ENCODE measurements around the gene DNASE1L1.
"Not testable (repeated sequence)": the region's sequence is repeated elsewhere in the genome, so short reads cannot be mapped to it uniquely, and the experiment has no call there.

Gene DNASE1L1

DNA sequence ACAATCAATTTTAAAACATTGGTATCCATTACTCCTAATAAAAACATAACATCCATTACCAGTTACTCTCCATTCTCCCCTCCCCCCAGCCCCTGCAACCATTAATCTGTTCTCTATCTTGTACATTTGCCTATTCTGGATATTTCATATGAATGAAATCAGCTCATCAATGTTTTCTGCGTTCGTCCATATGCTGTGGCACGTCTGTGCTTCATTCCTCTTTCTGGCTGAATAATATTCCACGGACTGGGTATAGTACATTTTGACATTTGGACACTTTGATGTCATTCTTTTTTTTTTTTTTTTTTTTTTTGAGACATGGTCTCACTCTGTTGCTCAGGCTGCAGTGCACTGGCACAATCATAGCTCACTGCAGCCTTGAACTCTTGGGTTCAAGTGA lies 5.2 kb downstream of the DNASE1L1 start:
- DNase-seq (ENCODE audit: low read depth): no peak

DNA sequence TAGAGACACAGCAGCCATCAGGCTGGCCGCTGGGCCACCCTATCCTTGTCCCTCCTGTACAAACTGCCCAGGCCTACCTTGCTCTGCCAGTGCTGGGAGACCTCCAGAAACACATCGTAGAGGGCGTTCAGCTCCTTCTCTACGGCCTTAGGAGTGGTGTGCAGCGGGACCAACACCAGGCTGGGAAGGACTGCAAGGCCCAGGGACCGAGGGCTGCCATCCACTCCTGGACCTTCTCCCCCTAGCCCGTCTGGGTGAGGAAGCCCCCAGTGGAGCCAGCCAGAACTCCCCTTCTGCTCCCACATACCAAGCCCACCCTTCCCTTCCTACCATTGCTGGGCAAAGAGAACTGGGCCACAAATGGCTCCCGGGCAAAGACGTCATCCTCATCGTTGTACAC lies 5.9 kb downstream of the DNASE1L1 start:
- no peak for DNase-seq (ENCODE audit: low read depth)

DNA sequence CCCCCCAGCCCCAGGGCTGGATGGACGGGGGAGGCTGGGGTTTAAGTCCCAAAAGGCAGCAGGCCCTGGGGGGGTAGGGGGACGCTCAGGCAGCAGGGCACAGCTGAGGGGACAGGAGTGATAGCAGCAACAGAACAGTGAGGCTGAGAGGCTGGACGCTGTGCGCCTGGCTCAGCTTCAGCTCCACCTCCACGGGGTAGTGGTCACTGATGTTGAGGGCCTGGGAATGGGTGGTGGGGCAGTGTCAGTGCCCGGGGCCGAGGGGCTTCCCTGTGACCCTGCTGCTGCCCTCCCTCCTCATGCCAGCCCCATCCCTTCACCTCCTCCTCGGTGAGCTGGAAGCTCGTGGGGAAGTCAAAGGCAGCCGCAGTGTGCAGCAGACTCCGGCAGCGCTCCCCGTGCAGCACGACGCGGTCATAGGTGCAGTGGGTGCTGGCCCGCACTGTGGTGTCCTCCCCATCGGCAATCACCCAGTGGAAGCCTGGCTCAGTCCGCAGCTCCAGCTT lies 6.4 kb downstream of the DNASE1L1 start:
- DNase-seq (ENCODE audit: low read depth): no peak

DNA sequence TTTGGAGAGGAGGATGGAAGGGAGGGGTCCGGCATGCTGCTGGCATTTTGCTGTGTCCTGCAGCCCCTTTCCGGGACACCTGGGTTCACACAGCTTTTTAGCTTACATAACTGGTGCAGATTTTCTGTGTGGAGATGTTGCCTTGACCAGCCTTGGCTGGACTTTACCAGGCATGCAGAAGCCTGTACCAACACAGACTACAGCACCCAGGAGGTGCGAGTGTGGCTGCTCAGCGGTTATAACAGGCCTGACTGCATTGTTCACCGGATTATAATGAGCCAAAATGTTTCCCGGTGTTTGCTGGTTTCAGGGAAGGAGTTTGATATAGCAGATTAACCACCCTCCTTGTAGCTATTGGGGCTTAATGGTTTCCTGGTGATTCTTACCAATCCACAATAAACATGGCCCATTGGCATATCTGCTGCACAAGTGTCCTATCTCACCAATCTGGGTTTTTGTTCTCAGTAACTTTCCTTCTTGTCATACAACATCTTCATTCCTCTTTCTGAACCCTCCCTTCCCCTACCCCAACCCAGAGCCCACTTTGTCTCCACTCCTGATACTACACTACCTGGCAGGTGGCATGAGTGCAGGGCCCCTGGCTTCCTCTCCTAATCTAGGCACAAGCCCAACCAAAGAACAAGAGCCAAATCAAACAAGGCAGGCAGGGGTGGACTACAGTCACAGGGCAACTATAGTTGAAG lies 7.0 kb downstream of the DNASE1L1 start:
- no peak for DNase-seq (ENCODE audit: low read depth)

DNA sequence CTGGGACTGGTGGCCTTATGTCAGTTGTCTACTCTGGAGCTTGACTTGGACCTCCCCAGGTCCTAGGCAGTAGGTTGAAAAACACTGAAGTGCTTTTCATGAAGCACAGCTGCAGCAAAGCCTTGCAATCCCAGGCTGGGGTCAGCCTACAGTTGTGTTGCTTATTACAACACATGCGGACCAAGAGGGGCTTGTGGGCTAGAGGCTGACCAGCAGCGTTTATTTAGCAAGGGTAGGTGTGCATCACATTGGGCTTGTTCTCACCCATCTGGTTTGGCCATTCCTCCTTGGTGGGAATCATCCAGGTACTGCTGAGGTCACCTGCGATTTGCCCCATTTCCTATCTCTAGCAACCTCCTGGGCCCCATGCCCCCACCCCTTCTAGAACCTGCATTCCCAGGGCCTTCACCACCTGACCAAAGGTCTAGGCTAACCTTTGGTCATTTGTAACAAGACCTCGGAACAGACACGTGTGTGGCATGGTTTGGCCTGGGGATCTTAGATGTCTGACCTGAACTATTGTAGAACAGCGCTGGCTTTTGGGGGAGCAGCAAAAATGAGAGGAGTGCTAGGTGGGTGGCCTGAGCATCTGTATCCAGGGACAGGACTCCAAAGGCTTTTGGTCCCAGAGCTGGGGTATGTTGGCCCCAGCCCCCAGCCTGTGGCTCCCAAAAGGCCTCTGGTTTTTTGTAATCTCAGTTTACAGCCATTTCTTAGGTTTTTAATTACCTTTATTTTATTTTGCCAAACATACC lies 7.8 kb downstream of the DNASE1L1 start:
- DNase-seq (ENCODE audit: low read depth): no peak

DNA sequence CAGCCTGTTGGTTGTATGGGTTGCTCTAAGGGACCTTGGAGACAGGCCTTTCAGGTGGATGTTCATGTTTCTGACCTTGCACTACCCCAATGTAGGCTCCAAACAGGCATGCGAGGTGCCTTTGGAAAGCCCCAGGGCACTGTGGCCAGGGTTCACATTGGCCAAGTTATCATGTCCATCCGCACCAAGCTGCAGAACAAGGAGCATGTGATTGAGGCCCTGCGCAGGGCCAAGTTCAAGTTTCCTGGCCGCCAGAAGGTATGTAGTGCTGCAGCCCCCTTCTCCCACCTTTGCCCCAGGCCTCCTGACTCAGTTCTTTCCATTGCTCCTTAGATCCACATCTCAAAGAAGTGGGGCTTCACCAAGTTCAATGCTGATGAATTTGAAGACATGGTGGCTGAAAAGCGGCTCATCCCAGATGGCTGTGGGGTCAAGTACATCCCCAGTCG lies 8.7 kb downstream of the DNASE1L1 start:
- not testable (repeated sequence) for DNase-seq (ENCODE audit: low read depth)

DNA sequence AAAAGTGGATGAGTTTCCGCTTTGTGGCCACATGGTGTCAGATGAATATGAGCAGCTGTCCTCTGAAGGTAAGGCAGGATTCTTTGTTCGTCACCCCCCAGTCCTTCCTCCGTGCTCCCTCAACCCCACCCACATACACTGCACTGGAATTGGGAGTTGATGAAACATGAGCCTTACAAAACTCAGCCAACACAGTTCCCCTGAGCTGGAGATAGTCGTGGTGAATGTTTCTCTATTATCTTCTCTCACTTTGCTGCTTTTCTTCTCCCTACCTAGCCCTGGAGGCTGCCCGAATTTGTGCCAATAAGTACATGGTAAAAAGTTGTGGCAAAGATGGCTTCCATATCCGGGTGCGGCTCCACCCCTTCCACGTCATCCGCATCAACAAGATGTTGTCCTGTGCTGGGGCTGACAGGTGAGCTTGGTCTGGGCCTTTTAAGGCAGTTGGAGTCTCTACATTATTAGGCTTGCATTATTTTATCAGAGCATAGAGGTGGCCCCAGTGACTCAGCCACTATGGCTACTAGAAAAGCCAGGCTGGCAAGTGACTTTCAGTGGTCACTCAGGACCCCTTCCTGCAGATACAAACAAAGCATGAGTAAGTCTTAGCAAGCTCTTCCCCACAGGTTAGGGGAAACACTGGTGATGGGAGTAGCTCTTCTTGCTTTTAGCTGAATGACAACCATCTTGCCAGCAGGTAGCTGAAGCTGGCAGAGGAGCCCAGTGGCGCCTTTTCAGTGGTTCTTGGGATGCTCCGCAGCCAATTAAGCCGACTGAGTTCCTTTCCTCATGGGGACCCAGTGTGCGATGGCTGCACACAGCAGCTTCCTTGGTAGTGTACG lies 9.3 kb downstream of the DNASE1L1 start:
- no peak for DNase-seq (ENCODE audit: low read depth)

DNA sequence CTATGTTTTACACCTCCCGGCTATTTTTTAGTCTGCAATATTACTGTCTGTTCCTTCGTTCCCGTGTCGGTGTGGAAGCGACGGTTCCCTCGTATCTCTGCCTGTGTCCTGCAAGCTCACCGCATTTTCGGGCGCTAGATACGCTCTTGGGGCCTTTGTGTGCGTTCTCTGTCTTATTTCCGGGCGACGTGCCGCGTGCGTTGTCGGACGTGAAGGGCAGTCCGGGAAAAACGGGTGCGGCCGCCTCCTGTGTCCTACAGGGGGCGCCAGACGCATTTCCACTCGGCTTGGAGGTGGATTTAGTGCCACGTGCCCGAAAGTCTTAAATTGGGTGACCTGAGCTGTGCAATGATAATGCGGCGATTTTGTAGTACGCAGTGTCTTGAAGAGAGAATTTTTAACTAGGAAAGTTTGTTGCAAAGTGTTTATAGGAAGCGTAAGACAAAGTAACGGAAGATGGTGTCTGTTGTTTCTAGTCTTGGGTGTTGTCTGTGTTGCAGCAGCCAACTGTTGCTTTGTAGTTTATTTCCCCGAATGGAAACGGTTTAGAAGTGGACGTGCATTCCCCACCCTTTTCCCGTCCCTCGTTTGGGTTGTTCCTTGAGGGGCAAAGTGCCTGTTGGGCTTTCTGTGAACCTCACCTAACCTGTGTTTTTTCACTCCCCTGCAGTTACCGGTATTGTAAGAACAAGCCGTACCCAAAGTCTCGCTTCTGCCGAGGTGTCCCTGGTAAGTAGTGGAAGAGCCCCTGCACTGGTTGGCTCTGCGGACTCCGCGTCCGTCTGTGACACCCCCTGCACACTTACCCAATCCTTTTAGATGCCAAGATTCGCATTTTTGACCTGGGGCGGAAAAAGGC lies 10.2 kb downstream of the DNASE1L1 start:
- no peak for DNase-seq (ENCODE audit: low read depth)

DNA sequence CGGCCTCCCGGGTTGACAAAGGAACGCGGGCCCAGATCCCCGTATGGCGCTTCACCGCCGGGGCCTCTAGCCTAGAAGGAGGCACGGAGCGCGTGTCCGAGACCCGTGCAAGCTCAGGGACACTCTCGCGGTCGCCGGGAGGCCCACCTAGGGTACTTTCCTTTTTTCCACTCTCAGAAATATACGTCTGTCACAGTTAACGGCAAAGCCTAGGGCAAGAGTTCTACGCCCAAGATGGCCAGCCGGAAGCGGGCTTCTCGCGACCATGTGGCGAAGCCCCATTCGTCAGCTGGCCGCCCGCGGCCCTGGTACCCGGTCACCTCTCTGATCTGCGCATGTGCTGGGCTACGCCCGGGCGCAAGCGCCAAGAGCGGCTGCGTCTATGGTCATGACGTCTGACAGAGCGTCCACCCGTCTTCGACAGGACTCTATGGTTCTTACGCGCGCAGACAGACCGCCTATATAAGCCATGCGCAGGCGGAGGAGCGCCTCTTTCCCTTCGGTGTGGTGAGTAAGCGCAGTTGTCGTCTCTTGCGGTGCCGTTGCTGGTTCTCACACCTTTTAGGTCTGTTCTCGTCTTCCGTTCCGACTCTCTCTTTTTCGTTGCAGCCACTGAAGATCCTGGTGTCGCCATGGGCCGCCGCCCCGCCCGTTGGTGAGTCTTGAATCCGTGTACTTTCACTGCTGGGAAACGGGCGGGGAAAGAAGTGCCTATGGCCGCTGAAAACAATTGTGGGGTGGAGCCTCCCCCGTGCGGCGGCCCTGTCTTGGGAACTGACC lies 11.0 kb downstream of the DNASE1L1 start, which contains the start of gene RPL10:
RPL10 (plus strand) TSS at position 490 of the 780 bp plus-strand sequence; CDS start at position 633, 143 bp downstream.
- DNase-seq (ENCODE audit: low read depth): peak; percentile 75

DNA sequence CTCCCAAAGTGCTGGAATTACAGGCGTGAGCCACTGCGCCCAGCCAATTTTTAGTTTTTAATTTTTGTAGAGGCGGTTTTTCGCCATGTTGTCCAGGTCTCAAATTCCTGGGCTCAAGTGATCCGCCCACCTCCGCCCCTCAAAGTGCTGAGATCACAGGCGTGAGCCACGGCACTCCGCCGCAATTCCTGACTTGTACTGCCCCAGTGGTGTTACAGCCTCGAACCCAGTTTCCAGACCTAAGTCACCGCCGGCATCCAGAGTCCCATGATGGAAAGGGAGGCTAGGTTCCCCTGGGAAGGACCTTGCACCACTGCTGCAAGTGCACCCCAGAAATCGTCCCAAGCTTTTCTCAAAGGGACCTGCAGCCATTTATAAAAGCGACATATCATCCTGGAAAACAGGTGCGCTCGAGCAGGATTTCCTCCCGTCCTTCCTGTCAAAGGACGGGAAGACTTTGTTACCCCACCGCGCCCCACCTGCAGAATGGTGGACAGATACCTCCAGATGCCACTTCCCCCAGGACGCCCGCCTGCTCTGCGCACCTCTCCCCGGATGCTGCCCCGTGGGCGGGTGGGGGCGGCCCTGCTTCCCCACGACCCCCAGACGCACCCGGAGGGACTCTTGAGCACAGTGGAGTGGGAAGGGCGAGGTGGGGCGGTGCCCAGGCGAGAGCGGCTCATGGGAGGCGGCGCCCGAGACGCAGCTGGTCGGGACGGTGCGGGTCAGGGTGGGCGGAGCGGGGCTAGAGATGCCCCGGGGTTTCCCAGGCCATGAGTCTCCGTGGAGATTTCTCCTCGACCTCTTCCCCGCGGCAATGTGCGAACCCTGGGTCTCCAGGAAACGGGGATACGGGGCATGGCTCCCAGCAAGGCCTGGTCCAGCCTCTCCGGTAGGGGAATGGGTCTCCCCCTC lies 11.8 kb downstream of the DNASE1L1 start:
- DNase-seq (ENCODE audit: low read depth): no peak

DNA sequence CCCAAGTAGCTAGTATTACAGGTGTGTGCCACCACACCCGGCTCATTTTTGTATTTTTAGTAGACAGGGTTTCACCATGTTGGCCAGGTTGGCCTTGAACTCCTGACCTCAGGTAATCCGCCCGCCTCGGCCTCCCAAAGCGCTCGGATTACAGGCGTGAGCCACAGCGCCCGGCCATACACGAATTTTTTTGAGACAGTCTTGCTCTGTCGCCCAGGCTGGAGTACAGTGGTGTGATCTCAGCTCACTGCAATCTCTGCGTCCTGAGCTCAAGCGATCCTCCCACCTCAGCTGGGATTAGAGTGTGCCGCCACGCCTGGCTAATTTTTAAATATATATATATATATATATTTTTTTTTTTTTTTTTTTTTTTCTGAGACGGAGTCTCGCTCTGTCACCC lies 12.7 kb downstream of the DNASE1L1 start:
- not testable (repeated sequence) for DNase-seq (ENCODE audit: low read depth)

DNA sequence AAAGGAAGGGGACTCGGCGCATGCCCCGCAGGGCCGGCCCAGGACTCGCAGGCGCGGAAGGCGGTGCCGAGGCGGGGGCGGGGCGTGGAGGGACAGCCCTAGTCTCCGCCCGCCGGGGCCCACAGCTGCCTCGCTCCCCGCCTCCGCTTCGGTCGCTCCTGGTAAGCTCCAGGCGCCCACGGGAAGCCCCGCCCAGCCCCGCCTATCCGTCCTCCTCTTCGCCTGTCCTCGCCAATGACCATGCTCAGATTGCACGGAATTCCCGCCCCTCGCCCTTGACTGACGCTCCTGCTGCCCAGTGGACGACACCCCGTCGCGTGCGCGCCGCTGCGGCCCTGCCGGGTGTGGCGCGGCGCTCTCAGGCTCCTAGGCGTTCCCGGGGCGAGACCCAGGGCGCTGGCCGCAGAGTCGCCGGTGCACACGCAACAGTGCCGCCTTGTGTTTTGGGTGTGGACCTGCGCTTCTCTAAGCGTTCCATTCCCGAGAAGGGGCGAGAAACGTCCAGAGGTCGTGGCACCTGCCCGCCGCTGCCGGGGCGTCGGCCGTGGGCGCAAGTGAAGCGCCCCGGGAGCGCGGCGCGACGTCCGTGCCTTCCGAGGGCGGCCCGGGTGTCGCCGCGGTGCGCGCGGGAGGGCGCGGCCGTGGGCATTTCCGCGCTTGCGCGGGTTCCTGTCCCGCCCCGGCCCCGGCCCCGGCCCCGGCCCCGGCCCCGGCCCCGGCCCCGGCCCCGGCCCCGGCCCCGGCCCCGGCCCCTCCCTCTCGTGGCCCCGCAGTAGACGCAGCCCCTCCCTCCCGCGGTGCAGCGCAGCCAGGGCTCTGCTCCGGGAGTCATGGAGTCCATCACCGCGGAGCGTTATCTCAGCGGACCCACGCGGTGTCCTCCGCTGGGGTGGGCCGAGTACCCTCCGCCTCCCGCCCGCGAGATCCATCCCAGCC lies 19.0 kb downstream of the DNASE1L1 start:
- not testable (repeated sequence) for DNase-seq (ENCODE audit: low read depth)

DNA sequence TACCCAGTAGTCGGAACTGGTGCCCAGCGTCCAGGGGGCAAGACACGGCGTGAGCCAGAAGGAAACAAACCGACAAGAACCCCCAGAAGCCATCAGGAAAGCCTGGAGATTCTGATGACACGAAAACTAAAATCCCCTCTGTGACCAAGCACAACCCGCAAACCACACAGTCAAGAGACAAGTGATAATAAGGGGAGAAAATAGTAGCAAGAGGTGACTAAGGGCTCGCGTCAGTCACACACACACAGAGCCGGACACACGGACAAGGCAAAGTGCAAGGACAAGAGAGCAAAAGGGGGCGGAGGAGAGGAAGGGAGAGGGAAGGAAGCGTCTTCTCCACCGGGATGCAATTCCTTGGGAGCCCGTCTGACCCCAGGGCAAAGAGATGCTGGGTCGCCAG lies 20.4 kb downstream of the DNASE1L1 start:
- DNase-seq (ENCODE audit: low read depth): not testable (repeated sequence)

DNA sequence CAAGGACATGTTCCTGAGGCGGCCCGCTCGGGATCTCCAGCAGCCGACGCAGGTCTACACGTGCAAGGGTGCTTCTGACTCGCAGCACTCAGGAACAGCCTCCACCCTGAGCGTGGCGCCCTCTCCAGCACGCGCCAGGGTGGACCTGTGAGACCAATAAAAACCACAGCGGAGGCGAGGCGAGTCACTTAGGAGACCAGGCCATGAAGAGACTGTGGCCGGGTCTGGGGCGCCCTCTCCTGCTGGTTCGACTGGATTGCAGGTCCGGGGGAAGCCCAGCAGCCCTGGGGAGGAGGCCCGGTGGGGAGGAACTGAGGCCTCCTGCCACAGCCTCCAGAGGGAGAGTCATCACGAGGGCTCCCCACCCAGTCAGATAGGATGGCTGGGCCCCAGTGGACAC lies 21.0 kb downstream of the DNASE1L1 start:
- DNase-seq (ENCODE audit: low read depth): not testable (repeated sequence)

DNA sequence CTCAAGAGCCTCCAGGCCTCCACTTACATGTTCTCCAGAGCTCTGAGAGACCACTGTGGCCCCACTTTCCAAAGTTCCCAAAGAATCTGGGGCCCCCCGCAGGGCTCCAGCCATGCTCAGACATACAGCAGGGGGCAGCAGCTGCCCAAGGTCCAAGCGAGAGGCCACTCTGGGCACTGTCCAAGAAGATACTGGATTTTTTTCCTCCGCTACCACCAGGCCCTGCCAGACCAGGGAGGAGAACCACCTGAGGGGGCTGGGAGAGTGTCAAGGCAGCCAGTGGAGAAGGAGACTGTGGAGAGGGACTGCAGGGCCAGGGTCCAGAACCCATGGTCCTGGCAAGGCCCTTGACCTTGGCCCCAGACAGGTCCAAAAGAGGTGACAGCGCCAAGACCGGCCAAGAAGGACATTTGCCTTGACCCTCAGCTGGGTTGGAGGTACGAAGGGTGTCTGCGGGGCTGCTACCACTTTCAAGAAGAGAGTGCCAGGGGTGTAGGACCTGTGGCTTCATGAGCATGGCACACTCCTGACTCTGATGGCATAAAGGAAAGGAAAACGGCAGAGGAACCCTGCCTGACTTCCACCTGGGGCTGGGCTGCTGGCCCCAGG lies 24.7 kb downstream of the DNASE1L1 start:
- DNase-seq (ENCODE audit: low read depth): no peak

DNA sequence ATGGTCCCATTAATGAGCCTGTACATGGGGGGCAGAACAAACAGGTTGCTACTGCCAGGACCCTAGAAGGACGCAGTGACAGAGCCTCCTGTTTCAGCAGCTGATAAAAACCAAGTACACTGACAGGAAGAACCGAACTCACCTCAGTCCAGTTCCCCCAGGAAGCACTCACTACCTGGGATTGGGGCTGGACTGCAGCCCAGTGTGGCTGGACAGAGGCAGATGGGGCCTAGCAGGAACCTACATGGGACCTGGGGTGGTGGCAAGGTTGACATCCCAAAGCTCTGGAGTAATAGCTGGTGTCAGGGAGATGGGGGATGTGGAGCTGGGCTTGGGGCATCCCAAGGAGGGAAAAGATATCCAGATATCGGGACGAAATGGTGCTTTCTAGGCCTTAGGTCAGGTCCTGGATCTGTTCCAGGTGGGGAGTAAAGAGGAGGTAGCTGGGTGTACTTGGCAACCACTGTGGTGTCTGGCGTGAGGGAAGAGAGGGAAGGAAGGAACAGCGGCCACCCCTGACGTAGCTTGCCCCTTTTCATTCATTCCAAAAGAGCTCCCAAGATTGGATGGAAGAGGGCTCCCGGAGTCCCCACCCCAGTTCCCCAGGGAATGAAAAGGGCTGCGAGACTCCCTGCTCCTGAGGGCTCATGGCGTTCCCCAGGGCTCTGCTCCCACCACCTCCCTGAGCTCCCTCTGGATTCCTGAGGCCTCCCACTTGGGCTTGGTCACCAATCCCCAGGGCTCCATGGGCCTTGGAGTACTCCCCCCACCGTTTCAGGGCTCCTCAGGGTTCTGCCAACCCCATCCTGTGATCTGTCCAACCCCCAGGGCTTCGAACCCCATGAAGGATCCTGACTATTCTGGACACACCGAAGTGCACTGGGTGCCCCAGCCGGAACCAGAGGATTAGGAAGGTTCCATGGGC lies 25.4 kb downstream of the DNASE1L1 start:
- DNase-seq (ENCODE audit: low read depth): no peak
